Keratinocyte (primary cell): ENCODE data around the gene SMIM33. TPM values are rescaled to one million over a fixed set of nuclear protein-coding genes. Genes with fewer than 3 reads are reported as not detected.

Experiments
- DNase-seq: peaks from one replicate; pipeline ENCODE4 v3.0.0-alpha.2; 2011; ENCODE audit warnings: low read depth, missing footprints, low spot score
- FAIRE-seq: peaks from 2 replicates; lab custom pipeline; 2011; peaks lifted over from hg19 to GRCh38; lab: Jason Lieb, UNC
- H2AFZ ChIP-seq: 2 replicates; pipeline ENCODE4 v1.6.0; 2012; ENCODE audit warnings: low read length, control low read depth, inconsistent platforms; ENCODE audit not compliant: control insufficient read depth
- H3K27ac ChIP-seq: 2 replicates; pipeline ENCODE4 v1.5.1; 2011; ENCODE audit warnings: low read length; ENCODE audit not compliant: control insufficient read depth, insufficient read depth
- H3K27me3 ChIP-seq: 3 replicates; pipeline ENCODE4 v1.6.0; 2011; ENCODE audit warnings: low read length; ENCODE audit not compliant: control insufficient read depth, insufficient read depth; ENCODE audit errors: extremely low read depth
- H3K36me3 ChIP-seq, 2 experiments: 2 replicates in 1 of 2; 3 replicates in 1 of 2; pipeline ENCODE4 v1.5.1; 2011; ENCODE audit warnings: low read length in 2 of 2, mild to moderate bottlenecking in 1 of 2; ENCODE audit not compliant: control insufficient read depth in 2 of 2, insufficient read depth in 2 of 2; ENCODE audit errors: extremely low read depth in 1 of 2
- H3K4me1 ChIP-seq: 3 replicates; pipeline ENCODE4 v1.5.1; 2011; ENCODE audit warnings: low read length; ENCODE audit not compliant: control insufficient read depth, insufficient read depth; ENCODE audit errors: extremely low read depth
- H3K4me2 ChIP-seq: 3 replicates; pipeline ENCODE4 v1.6.0; 2011; ENCODE audit warnings: low read depth, low read length; ENCODE audit not compliant: control insufficient read depth, insufficient read depth; ENCODE audit errors: extremely low read depth
- H3K4me3 ChIP-seq, 3 experiments: fragments of 200-600 bp in 1 of 3; sonication (generic) in 1 of 3; 2 replicates in 2 of 3; 3 replicates in 1 of 3; pipeline ENCODE4 v1.5.1; 2011 to 2016; ENCODE audit warnings: low read length in 3 of 3, mild to moderate bottlenecking in 3 of 3, control low read depth in 2 of 3, inconsistent platforms in 1 of 3, low read depth in 1 of 3, mixed read lengths in 1 of 3, mixed run types in 1 of 3, moderate library complexity in 1 of 3; ENCODE audit not compliant: control insufficient read depth in 2 of 3, insufficient read depth in 2 of 3; ENCODE audit errors: extremely low read depth in 1 of 3
- H3K79me2 ChIP-seq: 2 replicates; pipeline ENCODE4 v1.6.0; 2012; ENCODE audit warnings: low read length; ENCODE audit not compliant: control insufficient read depth, insufficient read depth
- H3K9ac ChIP-seq: 3 replicates; pipeline ENCODE4 v1.6.0; 2011; ENCODE audit warnings: low read length; ENCODE audit not compliant: control insufficient read depth, insufficient read depth; ENCODE audit errors: extremely low read depth
- H3K9me1 ChIP-seq: 3 replicates; pipeline ENCODE4 v1.6.0; 2011; ENCODE audit warnings: low read length; ENCODE audit not compliant: control insufficient read depth, insufficient read depth; ENCODE audit errors: extremely low read depth
- H3K9me3 ChIP-seq: 2 replicates; pipeline ENCODE4 v1.5.1; 2012; ENCODE audit warnings: low read depth, low read length; ENCODE audit not compliant: control insufficient read depth
- H4K20me1 ChIP-seq: 3 replicates; pipeline ENCODE4 v1.6.0; 2011; ENCODE audit warnings: low read length; ENCODE audit not compliant: control insufficient read depth, insufficient read depth; ENCODE audit errors: extremely low read depth
- CTCF ChIP-seq, 3 experiments: IDR thresholded peaks in 1 of 3; conservative IDR thresholded peaks in 1 of 3; optimal IDR thresholded peaks in 1 of 3; 2 replicates in 2 of 3; 3 replicates in 1 of 3; pipeline versions ENCODE3 to v1.5.1; 2011; ENCODE audit warnings: low read length in 3 of 3, mild to moderate bottlenecking in 3 of 3, moderate library complexity in 2 of 3, control low read depth in 1 of 3, inconsistent platforms in 1 of 3; ENCODE audit not compliant: insufficient read depth in 2 of 3; ENCODE audit errors: extremely low read depth in 1 of 3
- EZH2 ChIP-seq: IDR thresholded peaks from one replicate; pipeline ENCODE4 v1.6.1; 2012; ENCODE audit warnings: inconsistent platforms, mild to moderate bottlenecking, low read length, moderate library complexity
- dilution Hi-C: fragments of 300-500 bp; cut with MboI; formaldehyde crosslinking; loops from one replicate; pipeline ENCODE4 v1.7.0; 2020; ENCODE audit warnings: low sequenced_read_pairs; ENCODE audit not compliant: extremely low pct_ligation_motif_present
- polyA plus RNA-seq, 5 experiments: library from polyadenylated mRNA; depleted of rRNA in 3 of 5; stranded (reverse) in 3 of 5; stranded (forward) in 1 of 5; unstranded in 1 of 5; fragments of >200 nt; gene quantifications; 1 replicate in 1 of 5; 2 replicates in 3 of 5; 3 replicates in 1 of 5; pipeline versions ENCODE4 v1.2.1 to v1.2.3, GENCODE V29; 2011 to 2012; ENCODE audit warnings: missing spikeins in 2 of 5, low read depth in 1 of 5, low replicate concordance in 1 of 5

Gene SMIM33
- polyA plus RNA-seq, 1 donor (not counting 4 experiments of a cell fraction or from before 2014, with no cell fraction given): not detected

GRCh38 chr5:139461698-139462097, 9.1 kb upstream of the SMIM33 start:
- Histone ChIP-seq H3K36me3 (no peaks in the 10 kb centered on the region), H4K20me1 (no peaks in the 10 kb centered on the region), H3K9me1 (no peaks in the 10 kb centered on the region), H3K9ac (no peak overlapping the region), H3K4me2 (no peak overlapping the region), H3K4me1 (peaks cover 3% of the 10 kb centered on the region), H3K27me3 (no peaks in the 10 kb centered on the region), H3K79me2 (no peaks in the 10 kb centered on the region), H3K9me3 (no peaks in the 10 kb centered on the region), H3K27ac (no peak overlapping the region), H3K4me3 (no peak overlapping the region), H2AFZ (no peak overlapping the region)
- dilution Hi-C loops: no loop called here
- TF ChIP-seq EZH2: no peak
- TF ChIP-seq CTCF (optimal IDR thresholded peaks at IDR 0.05 in 1 of 3, IDR thresholded peaks at IDR 0.05 in 1 of 3, conservative IDR thresholded peaks at IDR 0.05 in 1 of 3; ENCODE audit: extremely low read depth in 1 of 3, insufficient read depth in 2 of 3, low read length in 3 of 3): no peak
- DNase-seq (no peak), FAIRE-seq (no peak)

GRCh38 chr5:139462586-139463276, 8.1 kb upstream of the SMIM33 start, which contains the start of gene ECSCR:
ECSCR (minus strand) TSS chr5:139462743; CDS start chr5:139462670, 73 bp downstream.
- H3K9me1 ChIP-seq: no peaks in the 10 kb centered on the region
- DNase-seq (no peak), FAIRE-seq (no peak)
- no peaks in the 10 kb centered on the region for H3K79me2 ChIP-seq
- TF ChIP-seq EZH2 (no peak), CTCF (optimal IDR thresholded peaks at IDR 0.05 in 1 of 3, IDR thresholded peaks at IDR 0.05 in 1 of 3, conservative IDR thresholded peaks at IDR 0.05 in 1 of 3; ENCODE audit: extremely low read depth in 1 of 3, insufficient read depth in 2 of 3, low read length in 3 of 3) (no peak)
- H3K4me2 ChIP-seq: no peak within 1 kb of the TSS
- no peak within 1 kb of the TSS for H3K27ac ChIP-seq
- H3K9me3 ChIP-seq: no peaks in the 10 kb centered on the region
- dilution Hi-C loops: no loop called here
- peaks cover 3% of the 10 kb centered on the region for H3K4me1 ChIP-seq
- H4K20me1 ChIP-seq: no peaks in the 10 kb centered on the region
- H3K9ac ChIP-seq: no peak within 1 kb of the TSS
- H2AFZ ChIP-seq: no peak within 1 kb of the TSS
- no peak within 1 kb of the TSS for H3K4me3 ChIP-seq
- no peaks in the 10 kb centered on the region for H3K36me3 ChIP-seq
- H3K27me3 ChIP-seq: no peaks in the 10 kb centered on the region
